Stimulated activated CD4-positive, alpha-beta T cell treated with anti-CD3 and anti-CD28 coated beads, Interleukin-2, amount 100 ng/mL, for 4 hours (primary cell): ENCODE data around the gene ARHGAP26.
"Not testable (repeated sequence)": the region's sequence is repeated elsewhere in the genome, so short reads cannot be mapped to it uniquely, and the experiment has no call there.

ENCODE experiments used
- DNase-seq: peaks from one replicate; pipeline ENCODE4 v3.0.0-alpha.2; 2020; ENCODE audit warnings: low read depth

ARHGAP26 gene

DNA sequence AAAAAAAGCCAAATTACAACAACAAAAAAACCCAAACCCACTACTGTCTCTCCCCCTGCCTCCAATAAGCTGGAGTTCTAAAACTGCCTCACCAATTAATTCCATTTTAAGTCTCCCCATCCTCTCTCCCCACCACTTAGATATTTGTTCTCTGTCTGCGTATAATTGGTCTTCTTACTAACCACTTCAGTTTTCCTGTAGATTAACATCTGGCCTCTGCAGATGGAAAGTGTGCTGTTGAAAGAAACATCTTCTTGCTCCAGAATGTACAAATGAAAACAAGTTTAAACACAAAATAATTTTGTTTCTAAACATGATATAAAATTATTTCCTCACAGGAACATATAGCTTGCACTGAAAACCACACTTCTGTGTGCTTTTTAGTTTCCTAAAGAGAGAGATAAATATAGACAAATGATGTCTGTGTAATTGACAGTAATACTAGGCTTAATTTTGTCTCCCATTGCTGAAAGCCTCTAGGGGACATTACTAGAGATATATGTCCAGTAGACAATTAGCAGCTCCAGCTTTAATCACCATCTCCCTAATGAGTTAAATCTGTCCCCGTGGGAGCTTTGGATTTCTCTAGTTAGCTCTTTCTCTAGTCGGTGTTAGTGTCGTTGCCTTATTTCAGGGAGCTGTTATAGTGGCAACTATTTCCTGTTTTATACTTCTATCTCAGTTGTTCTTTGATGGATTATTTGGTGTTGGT is 164.0 kb downstream of the ARHGAP26 start:
- no peak for DNase-seq

DNA sequence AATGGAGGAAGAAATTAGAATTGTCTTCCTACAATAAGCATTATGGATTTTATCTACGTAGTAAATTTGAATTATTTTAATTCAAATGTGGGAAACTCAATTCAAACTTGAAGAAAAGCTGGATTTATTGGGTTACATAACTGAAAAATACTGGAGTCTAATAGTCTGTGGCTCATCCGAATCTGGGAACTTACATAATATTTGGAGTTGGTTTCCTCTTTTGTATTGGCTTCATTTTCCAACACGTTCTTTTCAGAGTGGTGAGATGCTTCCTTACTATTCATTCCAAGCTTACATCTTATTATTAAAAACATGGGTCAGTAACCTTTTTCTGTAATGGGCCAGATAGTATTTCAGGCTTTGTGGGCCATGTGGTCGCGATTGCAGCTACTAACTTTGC is 164.8 kb downstream of the ARHGAP26 start:
- DNase-seq: no peak

DNA sequence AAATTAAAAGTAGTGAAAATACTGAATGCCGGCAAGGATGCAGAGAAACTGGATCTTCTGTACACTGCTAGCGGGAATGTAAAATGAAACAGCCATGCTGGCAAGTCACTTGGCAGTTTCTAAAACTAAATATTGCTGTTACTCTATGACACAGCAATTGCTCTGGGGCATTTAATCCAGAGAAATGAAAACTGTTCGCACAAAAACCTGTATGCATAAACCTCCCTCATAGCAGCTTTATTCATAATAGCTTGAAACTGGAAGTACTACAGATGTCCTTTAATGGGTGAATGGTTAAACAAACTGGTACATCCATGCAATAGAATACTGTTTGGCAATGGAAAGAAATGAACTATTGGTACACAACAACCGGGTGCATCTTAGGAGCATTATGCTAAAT is 167.2 kb downstream of the ARHGAP26 start:
- no peak for DNase-seq

DNA sequence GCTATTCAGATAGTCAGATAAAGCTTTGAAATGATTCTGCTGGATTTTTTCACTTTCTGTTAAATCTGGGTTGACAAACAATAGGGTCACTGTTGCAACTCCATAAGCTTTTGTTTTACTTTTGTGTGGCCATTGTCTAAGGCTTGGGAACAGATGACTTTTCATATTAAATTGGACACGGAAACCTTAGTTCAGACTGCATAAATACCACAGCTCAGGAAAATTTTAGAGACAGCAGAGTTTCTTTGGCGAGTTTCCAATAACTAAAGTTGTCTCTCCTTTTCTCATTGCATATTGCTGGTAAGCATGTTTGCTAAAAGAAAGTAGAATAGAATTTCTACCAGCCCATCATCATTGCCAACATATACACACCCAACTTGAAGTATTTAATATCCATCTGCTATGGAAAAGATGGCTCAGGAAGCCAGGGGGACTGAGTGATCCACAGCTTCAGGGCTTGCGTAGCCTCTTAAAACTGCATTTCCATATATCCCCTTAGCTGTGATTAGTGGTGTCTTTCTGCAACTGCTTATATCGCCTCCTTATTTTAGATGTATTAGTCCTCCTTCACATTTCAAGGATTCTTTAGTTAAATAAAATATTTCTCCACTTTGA is 168.2 kb downstream of the ARHGAP26 start:
- no peak for DNase-seq

DNA sequence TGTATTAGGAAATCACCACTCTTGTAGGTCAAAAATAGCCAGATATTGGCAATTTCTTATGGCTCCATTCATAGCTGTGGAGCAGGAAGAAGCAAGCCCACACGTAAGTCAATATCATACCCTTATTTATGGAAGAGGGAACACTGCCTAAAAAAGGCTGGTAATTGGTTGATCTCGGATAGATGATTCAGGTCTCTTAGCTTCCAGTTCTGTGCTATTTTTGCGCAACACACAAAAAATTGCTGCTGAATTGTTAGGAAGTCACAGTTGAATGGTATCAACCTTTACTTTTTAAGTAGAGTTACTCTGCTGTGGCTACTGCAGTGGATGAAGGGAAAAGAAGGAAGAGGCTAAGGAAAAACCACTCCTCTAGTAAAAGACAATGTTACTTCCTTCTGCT is 168.8 kb downstream of the ARHGAP26 start:
- no peak for DNase-seq

DNA sequence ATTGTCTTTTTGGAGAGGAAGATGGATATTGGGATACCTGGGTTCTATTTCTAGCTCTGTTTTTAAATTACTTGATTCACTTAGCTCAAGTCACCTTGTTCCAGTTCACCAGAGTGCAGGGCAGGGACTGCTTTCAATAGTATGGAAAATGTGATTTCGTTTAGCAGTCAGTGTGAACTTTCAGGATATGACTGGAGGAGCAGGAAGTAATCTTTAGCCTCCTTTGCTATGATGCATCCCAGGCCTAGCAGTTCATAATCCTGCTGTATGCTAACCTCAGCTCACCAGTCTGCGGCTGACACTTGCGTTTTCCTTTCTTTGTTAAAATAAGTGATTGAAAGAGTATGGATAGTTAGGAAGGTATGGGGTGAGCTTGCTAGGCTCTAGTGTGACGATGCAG is 169.7 kb downstream of the ARHGAP26 start:
- no peak for DNase-seq

DNA sequence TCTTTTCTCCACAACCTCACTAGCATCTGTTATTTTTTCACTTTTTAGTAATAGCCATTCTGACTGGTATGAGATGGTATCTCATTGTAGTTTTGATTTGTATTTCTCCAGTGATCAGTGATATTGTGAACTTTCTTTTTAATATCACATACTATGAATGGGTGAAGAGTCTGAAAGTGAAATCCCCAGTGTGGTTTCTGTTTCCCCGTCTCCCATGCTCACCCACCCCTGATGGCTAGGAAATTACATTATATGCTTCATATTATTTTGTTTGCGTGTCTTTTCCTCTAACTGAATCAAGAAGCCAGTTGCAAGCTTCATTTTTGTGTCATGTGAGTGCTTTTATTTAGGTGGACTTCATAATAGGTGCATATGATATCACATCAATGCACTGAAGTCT is 171.1 kb downstream of the ARHGAP26 start:
- no peak for DNase-seq

DNA sequence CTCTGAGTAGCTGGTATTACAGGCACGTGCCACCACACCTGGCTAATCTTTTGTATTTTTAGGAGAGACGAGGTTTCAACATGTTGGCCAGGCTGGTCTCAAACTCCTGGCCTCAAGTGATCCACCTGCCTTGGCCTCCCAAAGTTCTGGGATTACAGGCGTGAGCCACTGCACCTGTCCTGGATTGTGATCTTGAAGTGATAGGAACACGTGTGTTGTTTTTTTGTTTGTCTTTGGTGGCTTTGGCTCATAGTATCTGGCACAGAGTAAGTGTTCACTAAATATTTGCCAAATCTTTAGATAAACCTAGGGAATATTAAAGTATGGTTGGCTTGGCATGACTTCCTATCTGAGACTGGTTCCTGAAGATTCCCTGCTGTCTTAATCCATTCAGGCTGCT is 172.7 kb downstream of the ARHGAP26 start:
- DNase-seq: no peak

DNA sequence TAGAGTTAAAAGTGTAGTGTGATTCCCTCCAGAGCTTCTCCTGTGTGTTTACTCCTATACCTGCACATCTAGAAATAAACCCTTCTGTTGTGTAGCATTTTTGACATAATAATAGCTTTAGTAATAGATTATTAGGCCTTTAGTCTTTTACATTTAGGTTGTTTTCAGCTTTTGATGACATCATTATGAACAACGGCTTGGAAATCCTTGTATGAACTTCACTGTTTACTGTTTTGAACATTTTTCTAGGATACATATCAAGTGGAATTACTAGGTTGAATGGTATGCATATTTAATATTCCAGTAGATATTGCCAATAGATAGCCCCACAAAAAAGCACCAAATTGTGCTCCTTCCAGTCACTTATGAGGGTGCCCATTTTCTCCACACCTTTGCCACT is 174.0 kb downstream of the ARHGAP26 start:
- DNase-seq: no peak

DNA sequence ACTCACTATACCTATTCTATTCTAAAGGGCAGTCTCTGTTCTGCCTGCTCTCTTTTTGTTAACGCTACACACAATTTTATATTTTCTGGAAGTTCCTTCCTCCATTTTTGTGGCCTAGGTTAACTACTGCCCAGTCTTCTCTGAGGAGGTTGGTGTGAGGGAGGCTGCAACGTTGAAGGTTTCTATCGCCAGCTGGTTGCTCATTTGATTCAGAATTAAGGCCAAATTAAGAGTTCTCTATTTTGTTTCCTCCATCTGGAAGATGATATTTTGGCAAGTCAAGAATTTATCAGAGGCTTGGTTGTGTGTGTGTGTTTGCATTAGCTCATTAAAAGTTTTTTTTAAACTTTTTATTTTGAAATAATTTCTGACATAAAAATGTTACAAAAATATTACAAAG is 175.1 kb downstream of the ARHGAP26 start:
- no peak for DNase-seq

DNA sequence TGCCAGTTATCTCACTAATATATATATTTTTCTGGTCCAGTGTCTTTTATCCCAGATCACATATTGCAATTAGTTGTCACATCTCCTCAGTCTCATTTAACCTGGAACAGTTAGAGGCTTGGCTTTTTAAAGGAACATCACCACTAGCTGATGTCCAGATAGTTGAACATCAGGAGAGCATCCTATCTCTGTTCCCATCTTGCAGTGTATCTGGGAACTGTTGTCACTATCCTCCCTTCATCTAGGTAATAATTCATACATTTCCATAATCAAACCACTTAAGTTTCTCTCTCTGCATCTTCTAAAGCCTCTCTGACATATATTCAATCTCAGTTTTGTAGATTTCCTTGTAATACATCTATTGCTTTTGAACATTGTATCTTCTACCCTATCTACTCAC is 175.7 kb downstream of the ARHGAP26 start:
- no peak for DNase-seq

DNA sequence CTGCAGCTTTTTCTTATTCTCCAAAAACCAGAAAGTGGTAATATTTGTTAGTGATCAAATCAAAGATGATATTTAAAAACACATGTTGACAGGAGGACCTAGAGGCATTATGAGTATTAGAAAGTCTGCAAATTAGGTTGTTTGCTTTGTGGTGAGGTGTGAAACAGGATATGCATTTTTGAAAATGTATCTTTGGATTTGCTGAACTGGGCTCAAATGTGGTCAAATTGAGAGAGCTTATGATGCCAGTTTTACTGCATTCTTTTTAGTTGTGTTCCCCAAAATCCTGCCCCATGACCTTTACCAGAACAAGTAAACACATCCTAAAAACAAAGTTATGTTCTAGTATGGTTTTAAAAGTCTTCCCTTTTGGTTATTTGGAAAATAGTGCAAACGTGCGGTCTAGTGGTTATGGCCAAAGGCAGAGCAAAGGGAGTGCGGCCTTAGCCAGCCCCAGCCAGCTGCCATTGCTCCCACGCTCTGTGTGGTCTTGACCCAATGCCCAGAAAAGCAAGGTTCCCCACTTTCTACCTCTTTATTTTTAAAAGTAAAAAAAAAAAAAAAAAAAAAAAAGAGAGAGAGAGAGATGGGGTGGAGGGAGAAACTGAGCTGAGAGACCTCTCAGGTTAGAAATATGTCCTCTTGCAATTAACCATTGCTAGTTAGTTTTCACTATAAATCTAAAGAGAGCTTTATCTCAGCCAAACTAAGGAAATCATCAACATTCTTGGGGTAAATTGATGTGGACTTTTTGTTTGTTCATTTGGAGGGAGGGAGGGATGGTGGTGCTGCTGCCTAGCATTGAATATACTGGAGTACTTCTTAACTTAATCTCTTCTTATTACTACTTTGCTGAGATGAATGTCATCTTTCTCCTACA is 176.6 kb downstream of the ARHGAP26 start:
- no peak for DNase-seq

DNA sequence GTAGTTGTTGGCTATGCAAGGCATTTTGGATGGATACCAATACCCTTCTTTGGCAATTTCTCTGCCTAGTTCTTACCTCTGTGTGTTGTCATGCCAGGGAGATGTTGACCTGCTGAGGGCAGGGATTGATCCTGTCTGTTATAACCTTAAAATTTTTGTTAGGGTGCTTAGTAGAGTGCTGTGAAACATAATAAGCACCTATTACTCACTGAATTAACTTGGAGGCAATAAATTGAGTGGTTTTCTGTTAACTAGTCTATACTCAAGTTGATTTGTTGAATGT is 177.2 kb downstream of the ARHGAP26 start:
- no peak for DNase-seq

DNA sequence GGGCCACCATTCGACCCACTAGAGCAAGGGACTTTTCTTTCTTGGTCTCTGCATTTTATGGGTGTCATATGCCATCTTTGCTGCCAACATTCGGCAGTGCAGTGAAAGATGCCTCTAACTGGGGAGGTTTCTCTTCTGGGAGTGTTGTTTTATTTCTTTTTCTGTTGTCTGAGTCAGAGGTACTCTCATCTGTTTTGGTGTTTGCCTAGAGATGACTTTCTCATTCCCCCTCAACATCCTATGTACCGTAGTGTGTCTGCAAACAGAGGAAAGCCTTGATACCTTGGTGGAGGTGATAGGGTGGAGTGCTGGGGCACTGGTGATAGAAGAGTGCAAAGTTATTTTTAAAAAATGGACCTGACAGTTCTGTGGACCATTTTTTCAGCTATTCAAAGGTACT is 182.1 kb downstream of the ARHGAP26 start:
- no peak for DNase-seq

DNA sequence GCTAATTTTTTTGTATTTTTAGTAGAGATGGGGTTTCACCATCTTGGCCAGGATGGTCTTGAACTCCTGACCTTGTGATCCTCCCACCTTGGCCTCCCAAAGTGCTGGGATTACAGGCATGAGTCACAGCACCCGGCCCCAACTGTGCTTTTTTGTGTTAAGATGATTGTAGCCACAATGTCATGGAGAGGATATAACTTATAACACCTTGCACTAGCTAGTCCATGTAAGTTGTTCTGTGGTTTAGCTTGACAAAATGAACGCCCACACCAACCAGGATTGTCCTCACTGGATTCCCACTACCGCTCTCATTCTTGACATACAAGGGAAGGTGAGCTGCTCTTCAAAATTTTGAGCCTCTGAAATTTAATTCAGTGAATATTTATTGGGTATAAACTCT is 182.7 kb downstream of the ARHGAP26 start:
- not testable (repeated sequence) for DNase-seq

DNA sequence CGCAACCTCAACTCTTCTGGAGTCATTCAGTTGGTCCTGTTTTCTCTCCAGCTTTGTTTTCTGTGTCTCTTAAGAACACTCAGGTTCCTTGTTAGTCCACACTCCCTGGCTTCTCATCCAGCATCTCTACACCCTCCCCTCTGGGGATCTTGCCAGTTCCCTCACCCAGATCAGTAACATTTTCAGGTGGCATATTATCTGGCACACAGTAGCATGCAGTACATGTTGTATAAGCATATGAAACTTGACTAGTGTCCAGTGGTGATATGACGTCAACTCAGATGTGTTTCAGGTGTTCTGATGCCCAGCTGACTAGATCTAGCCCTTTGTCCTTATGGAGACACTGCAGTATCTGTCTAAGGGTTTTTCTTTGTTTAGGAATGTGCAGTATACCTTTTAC is 184.3 kb downstream of the ARHGAP26 start:
- no peak for DNase-seq

DNA sequence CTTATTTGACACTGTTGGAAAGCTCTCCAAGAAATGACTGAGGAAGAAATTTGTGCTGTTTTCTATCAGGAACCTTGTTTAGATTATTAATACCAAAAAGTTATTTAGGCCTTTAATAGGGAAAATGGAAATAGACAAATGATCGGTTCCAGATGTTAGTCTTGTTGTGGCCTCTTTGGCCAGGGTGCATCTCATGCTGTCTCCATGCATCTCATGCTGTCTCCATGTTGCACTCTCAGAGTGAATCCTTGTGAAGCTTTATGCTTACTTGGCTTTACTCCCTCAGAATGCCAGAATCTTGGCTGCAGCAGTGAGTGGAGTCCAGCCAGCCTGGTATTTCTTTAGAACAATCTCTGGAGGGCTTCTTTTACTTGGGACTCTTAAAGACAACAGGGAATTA is 185.5 kb downstream of the ARHGAP26 start:
- DNase-seq: no peak

DNA sequence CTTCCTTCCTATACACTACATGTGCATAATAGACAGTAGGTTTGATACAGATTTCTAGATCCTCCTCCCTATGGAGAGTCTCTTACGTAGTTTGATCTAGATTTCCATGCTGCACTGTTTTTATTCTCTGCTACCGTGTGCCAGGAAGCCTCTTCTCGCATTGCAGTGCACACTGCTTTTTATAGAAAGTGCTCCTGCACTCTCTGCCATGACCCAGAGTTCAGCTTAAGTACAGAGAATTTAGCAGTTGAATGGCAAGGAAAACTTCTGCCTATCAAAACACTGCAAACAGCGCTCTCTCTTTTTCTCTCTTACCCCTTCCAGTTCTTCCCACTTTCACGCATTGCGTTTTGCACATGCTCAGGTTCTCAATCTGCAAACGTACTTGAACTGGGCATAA is 187.4 kb downstream of the ARHGAP26 start:
- DNase-seq: no peak

DNA sequence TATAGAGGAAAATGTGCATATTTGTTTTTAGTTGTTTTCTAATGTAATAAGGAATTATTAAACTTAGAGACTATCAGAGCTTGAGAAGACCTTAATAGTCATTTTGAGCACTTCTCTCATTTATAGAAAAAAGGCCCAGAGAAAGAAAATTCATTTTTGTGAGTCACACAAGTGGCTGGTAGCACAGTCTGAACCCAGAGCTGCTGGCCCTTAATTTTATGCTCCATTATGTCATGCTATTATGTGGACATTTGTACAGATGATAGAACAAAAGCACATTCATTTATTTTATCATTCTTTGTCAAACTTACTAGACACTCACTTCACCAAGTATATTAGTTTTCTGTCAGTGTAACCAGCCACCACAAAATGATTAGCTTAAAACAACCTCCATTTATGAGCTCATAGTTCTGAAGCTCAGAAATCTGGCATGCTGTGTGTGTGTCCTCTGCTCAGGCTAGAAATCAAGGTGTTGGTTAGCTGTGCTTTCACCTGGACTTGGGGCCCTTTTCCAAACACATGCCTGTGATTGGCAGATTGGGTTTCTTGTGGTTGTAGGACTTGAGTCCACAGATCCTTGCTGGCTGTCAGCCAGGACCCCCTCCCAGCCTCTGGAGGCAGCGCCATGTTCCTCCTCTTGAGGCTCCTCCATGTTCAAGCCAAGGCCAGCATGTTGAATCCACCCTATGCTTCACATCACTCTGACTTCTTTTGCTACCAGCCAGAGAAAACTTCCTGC is 188.9 kb downstream of the ARHGAP26 start:
- DNase-seq: no peak

DNA sequence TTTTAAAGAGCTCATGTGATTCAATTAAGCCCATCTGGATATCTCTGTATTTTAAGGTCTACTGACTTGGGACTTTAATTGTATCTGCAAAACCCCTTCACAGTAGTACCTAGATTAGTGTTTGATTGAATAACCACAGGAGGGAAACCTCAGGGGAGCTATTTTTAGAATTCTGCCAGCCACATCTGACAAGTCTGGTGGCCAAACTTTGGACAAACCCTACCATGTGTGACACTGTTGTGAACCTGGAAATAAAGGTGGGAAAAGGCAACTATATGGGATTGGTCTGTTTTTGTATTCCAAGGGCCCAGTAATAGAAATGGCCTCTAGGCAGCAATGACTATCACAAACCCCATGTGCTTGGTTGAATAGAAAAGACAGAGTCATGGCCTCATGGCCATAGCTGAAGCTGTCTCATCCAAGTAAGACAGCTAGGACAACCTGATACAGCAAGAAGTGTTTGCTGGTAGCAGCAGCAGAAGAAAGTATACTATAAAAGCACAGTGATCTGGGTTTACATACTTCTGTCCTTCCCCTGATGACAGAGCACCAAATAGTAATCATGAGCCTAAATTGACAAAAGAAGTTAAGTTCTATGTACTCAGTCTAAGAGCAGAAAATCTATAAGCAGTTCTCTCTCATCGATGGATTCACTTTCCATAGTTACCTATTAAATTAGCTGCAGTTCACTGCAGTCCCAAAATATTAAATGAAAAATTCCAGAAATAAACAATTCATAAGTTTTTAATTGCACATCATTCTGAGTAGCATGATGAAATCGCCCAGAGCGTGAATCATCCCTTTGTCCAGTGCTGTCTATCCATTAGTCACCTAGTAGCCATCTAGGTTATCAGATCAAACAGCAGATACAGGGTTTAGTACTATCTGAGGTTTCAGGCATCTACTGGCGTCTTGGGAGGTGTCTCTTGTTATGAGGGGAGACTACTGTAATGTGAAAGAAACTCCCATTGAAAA is 189.8 kb downstream of the ARHGAP26 start:
- no peak for DNase-seq

DNA sequence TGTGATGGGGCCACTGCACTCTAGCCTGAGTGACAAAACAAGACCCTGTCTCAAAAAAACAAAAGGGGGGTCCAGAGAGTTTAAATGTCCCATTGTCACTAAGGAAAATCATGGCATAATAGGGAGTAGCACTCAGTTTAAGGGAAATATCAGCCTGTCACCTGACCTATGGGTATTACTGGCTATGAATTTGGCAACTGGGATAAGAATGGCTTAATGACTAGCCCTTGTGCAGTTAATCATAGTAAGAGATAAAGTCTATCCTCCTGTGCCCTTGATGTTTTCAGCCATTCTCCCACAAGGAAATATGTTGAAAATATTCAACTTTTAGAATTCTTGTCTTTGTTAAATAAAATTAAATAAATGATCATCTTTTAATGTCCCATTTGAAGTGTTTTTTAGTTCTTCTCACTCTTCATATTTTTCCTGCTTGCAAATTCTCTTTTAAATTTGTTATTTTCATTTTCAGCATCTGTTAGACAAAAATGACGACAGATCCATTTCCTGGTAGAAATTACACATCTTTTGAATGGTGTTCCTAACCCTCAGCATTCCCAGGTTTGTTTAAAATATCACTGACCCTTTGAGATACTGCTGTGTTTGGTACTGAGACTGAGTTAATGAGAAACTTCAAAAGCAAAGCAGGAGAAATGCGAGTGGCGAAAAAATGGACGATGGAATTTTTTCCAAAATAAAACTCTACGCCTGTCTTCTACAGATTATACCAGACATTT is 191.4 kb downstream of the ARHGAP26 start:
- no peak for DNase-seq
